BE2C (cell line): Measurements from ENCODE around the gene ERVV-1.
A peak's percentile ranks its signal among the peaks of the same experiment; 100 is the strongest.

Source experiments
- DNase-seq: peaks from one replicate; pipeline ENCODE4 v3.0.0-alpha.2; 2020
- H3K27me3 ChIP-seq: fragments of 250-450 bp; sonication (Bioruptor Pico); 2 replicates; pipeline ENCODE4 v1.5.1; 2020; ENCODE audit warnings: mild to moderate bottlenecking
- H3K36me3 ChIP-seq: fragments of 250-450 bp; sonication (Bioruptor Pico); 2 replicates; pipeline ENCODE4 v1.5.1; 2020; ENCODE audit warnings: mild to moderate bottlenecking
- H3K4me1 ChIP-seq: fragments of 250-450 bp; sonication (Bioruptor Pico); 2 replicates; pipeline ENCODE4 v1.5.1; 2020
- H3K4me3 ChIP-seq: 2 replicates; pipeline ENCODE4 v1.5.1; 2011; ENCODE audit warnings: low read depth, low read length
- H3K9me3 ChIP-seq: fragments of 250-450 bp; sonication (Bioruptor Pico); 2 replicates; pipeline ENCODE4 v1.5.1; 2020
- CTCF ChIP-seq: IDR thresholded peaks from 2 replicates; pipeline ENCODE4 v1.5.1; 2012; ENCODE audit warnings: mild to moderate bottlenecking, low read depth, low read length

Gene ERVV-1

DNA sequence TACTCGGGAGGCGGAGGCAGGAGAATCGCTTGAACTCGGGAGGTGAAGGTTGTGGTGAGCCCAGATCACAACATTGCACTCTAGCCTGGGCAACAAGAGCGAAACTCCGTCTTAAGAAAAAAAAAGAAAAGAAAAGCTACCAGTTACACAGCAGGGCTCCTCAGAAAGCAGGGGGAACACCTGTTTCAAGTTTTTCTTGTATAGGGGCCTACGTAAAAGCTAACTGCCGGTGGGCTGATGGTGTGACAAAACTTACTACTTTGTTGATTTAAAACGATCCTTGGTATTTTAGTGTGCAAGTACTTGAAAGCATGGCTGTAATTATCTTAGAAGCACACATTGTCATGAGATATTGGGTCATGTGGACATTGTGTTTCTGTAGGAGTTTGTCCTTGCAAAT, 15.7 kb upstream of the ERVV-1 start:
- Histone ChIP-seq H3K27me3 (no peaks in the 10 kb centered on the region), H3K4me3 (no peak overlapping the region), H3K36me3 (no peaks in the 10 kb centered on the region), H3K4me1 (no peaks in the 10 kb centered on the region), H3K9me3 (no peaks in the 10 kb centered on the region)
- no peak for DNase-seq
- TF ChIP-seq CTCF = no peak

DNA sequence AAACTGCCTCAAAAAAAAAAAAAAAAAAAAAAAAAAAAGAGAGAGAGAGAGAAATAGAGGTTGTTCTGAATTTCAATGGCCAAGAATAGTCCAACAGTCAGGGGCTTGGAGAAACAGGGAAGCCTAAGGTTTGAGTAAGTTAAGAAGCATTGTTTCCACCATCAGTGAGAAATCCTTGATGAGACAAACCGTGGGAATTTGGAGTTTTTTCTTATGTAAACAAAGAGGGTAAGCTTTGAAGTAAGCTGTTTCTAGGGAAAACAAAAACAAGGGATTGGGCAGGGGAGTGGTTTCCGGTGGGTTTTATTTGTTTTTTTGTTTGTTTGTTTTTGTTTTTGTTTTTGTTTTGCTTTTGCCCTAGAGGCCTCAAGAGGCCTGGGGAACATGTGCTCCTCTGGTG, 11.2 kb upstream of the ERVV-1 start:
- DNase-seq = no peak
- TF ChIP-seq CTCF = no peak
- no peaks in the 10 kb centered on the region for H3K9me3 ChIP-seq
- no peak overlapping the region for H3K4me3 ChIP-seq
- no peaks in the 10 kb centered on the region for H3K36me3 ChIP-seq
- no peaks in the 10 kb centered on the region for H3K27me3 ChIP-seq
- no peaks in the 10 kb centered on the region for H3K4me1 ChIP-seq

GRCh38 chr19:53004242-53004641, 9.5 kb upstream of the ERVV-1 start:
- no peak for DNase-seq
- Histone ChIP-seq H3K27me3 (no peaks in the 10 kb centered on the region), H3K36me3 (no peaks in the 10 kb centered on the region), H3K4me3 (no peak overlapping the region), H3K9me3 (no peaks in the 10 kb centered on the region), H3K4me1 (no peaks in the 10 kb centered on the region)
- no peak for TF ChIP-seq CTCF

- Histone ChIP-seq H3K9me3 (no peaks in the 10 kb centered on the region), H3K36me3 (no peaks in the 10 kb centered on the region), H3K4me3 (no peak overlapping the region), H3K4me1 (no peaks in the 10 kb centered on the region), H3K27me3 (no peaks in the 10 kb centered on the region)
- no peak for DNase-seq
- TF ChIP-seq CTCF = no peak
These were observed 6.5 kb upstream of the ERVV-1 start for GRCh38 chr19:53007200-53007599.

GRCh38 chr19:53007606-53008005, 6.1 kb upstream of the ERVV-1 start:
- peak; percentile 25 for DNase-seq

More at GRCh38 chr19:53007606-53008005, 6.1 kb upstream of the ERVV-1 start:
- H3K4me1 ChIP-seq = no peaks in the 10 kb centered on the region
- H3K9me3 ChIP-seq = no peaks in the 10 kb centered on the region
- no peak for TF ChIP-seq CTCF
- H3K36me3 ChIP-seq = no peaks in the 10 kb centered on the region
- no peak overlapping the region for H3K4me3 ChIP-seq
- no peaks in the 10 kb centered on the region for H3K27me3 ChIP-seq
